ENCODE results near the gene FER. TPM values are rescaled to one million over a fixed set of nuclear protein-coding genes. Genes with fewer than 3 reads are reported as not detected.

The FER gene
- polyA plus RNA-seq, 1 donor from 2014 or later, result 8.5 TPM

GRCh38 chr5:108869066-108869465 is 121.4 kb downstream of the FER start:
- no peaks in the 10 kb centered on the region for H3K9me2 ChIP-seq (ENCODE audit: insufficient read depth, low read length)
- H3K36me3 ChIP-seq (ENCODE audit: insufficient read depth, low read length), result no peaks in the 10 kb centered on the region
- no peaks in the 10 kb centered on the region for H3K9me3 ChIP-seq (ENCODE audit: low read length)
- no peak overlapping the region for H3K27ac ChIP-seq (ENCODE audit: low read length)
- H3F3A ChIP-seq (ENCODE audit: insufficient read depth, low read length, poor library complexity, severe bottlenecking), result no peaks in the 10 kb centered on the region
- no peak overlapping the region for H2AFZ ChIP-seq (ENCODE audit: low read depth, low read length)
- H3K79me2 ChIP-seq (replicated peaks; ENCODE audit: insufficient read depth, low read length), result no peaks in the 10 kb centered on the region
- no peak overlapping the region for H3K4me2 ChIP-seq (ENCODE audit: low read length)
- no peak overlapping the region for H3K9ac ChIP-seq (ENCODE audit: low read length)
- no peak overlapping the region for H3K4me3 ChIP-seq (ENCODE audit: low read length)
- TF ChIP-seq RAD21 (conservative IDR thresholded peaks at IDR 0.05) (no peak), EP300 (conservative IDR thresholded peaks at IDR 0.05; ENCODE audit: poor library complexity, severe bottlenecking) (no peak), CTCF (IDR thresholded peaks at IDR 0.05; ENCODE audit: poor library complexity, severe bottlenecking) (no peak), MXI1 (conservative IDR thresholded peaks at IDR 0.05; ENCODE audit: poor library complexity, severe bottlenecking) (no peak)
- no peaks in the 10 kb centered on the region for H4K20me1 ChIP-seq (ENCODE audit: insufficient read depth)
- no peaks in the 10 kb centered on the region for H3K27me3 ChIP-seq (ENCODE audit: insufficient read depth, low read depth, low read length)

- Histone ChIP-seq H3K36me3 (ENCODE audit: insufficient read depth, low read length) (no peaks in the 10 kb centered on the region), H3K9ac (ENCODE audit: low read length) (no peak overlapping the region), H2AFZ (ENCODE audit: low read depth, low read length) (no peak overlapping the region), H3K9me2 (ENCODE audit: insufficient read depth, low read length) (no peaks in the 10 kb centered on the region), H3K9me3 (ENCODE audit: low read length) (no peaks in the 10 kb centered on the region), H3K4me2 (ENCODE audit: low read length) (no peak overlapping the region), H4K20me1 (ENCODE audit: insufficient read depth) (no peaks in the 10 kb centered on the region), H3K79me2 (replicated peaks; ENCODE audit: insufficient read depth, low read length) (no peaks in the 10 kb centered on the region), H3F3A (ENCODE audit: insufficient read depth, low read length, poor library complexity, severe bottlenecking) (no peaks in the 10 kb centered on the region), H3K27ac (ENCODE audit: low read length) (no peak overlapping the region), H3K27me3 (ENCODE audit: insufficient read depth, low read depth, low read length) (no peaks in the 10 kb centered on the region), H3K4me3 (ENCODE audit: low read length) (no peak overlapping the region)
- TF ChIP-seq MXI1 (conservative IDR thresholded peaks at IDR 0.05; ENCODE audit: poor library complexity, severe bottlenecking), result no peak
- TF ChIP-seq EP300 (conservative IDR thresholded peaks at IDR 0.05; ENCODE audit: poor library complexity, severe bottlenecking), result no peak
- no peak for TF ChIP-seq CTCF (IDR thresholded peaks at IDR 0.05; ENCODE audit: poor library complexity, severe bottlenecking)
- TF ChIP-seq TAF1 (IDR thresholded peaks at IDR 0.05; ENCODE audit: low read depth), result no peak
- TF ChIP-seq SMC3 (conservative IDR thresholded peaks at IDR 0.05; ENCODE audit: poor library complexity), result no peak
- no peak for TF ChIP-seq EZH2 (IDR thresholded peaks at IDR 0.05; ENCODE audit: borderline replicate concordance, insufficient read depth, low read length, poor library complexity, severe bottlenecking)
- TF ChIP-seq RAD21 (conservative IDR thresholded peaks at IDR 0.05), result no peak
- no peak for TF ChIP-seq POLR2AphosphoS5 (IDR thresholded peaks at IDR 0.05)
- TF ChIP-seq REST (IDR thresholded peaks at IDR 0.05; ENCODE audit: borderline replicate concordance), result no peak
These were observed 128.8 kb downstream of the FER start for GRCh38 chr5:108876451-108876850.
